ENCODE data around the gene HUNK.

Gene HUNK

DNA sequence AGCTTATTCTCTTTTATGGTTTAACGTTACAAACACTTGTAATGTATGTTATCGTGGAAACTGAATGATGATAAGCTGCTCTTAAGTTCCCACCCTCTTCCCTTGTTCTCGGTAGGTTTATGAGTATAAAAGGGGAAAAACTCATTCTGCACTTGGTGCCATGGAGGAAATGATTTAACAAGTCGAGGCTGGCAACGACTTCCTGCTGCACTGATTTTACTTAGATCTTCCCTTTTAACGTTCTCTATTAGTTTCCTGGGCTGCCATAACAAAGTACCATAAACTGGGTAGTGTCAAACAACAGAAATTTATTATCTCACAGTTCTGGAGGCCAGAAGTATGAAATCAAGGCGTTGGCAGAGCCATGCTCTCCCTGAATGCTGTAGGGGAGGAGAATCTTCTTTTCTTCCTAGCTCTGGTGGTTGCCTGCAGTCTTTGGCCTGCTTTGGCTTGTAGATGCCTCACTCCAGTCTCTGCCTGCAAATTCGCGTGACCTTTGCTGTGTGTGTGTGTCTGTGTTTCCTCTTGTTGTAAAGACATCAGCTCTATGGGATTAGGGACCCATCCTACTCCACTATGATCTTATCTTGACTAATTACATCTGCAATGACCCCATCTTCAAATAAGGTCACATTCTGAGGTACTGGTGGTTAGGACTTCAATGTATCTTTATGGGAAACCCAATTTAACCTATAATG lies 26.3 kb downstream of the HUNK start:
- no peak for DNase-seq

DNA sequence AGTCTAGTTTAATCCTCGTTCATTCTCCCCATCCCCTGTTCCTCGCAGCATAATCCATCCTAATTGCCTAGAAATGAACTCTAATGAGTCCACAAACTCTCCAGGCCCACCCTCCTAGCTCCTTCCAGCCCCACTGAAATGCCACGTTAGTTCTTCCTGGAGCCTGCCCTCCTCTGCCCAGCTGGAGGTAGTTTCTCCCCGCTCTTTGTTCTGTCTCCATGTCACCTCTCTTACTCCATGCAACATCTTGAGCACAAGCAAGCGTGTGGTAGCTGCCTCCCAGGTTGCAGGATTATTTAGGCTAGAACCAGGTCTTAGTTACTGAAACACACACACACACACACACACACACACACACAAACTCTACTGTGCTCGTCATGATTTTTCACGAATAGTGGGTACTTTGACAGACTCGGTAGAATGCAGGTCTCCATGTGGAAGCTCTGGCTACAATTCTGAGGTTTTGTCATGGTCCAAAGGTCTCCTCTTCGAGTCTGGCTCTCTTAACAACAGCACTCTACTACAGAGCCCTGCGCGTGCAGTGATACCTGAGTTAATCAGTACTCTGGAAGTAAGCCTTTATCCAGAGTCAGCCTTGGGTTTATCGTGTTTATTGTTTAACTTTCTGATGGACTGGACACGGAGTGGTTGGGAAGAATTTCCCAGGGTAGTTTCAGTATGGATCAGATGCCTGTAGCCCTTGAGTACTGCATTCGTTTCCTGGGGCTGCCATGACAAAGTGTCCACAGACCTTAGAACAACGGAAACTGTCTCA lies 27.5 kb downstream of the HUNK start:
- no peak for DNase-seq

DNA sequence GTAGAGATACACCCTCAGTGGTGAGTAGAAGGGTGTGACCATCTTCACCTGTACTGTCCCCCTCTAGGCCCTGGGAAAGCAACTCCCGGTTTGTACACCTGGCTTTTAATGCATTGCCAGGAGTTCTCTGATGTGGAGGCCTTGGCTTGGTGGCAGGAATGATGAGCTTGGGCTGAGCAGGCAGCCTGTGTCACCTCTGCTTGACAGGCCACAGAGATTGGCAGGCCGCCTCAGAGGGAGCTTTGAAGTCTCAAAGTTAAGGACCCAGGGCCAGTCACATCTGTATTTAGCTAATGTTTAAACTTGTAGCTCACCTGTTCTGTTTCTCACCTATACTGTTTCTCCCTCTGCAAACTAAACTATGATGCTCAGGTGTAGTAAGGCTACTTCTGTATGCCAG lies 28.5 kb downstream of the HUNK start:
- no peak for DNase-seq

DNA sequence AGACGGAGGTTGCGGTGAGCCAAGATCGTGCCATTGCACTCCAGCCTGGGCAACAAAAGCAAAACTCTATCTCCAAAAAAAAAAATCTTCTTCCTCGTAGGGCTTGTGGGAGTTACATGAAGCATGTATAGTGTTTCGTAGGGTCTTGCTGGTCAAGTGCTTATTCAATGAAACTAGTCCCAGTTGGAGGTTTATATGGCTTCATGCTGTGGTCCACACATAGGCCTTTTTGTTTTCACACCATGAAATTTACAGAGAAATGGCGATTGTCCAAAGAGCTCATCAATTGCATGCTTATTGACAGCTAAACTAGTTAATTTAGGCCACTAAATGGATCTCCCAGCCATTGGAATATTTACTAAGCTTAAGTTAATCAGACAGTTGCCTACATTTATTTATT lies 29.6 kb downstream of the HUNK start:
- DNase-seq, result no peak

DNA sequence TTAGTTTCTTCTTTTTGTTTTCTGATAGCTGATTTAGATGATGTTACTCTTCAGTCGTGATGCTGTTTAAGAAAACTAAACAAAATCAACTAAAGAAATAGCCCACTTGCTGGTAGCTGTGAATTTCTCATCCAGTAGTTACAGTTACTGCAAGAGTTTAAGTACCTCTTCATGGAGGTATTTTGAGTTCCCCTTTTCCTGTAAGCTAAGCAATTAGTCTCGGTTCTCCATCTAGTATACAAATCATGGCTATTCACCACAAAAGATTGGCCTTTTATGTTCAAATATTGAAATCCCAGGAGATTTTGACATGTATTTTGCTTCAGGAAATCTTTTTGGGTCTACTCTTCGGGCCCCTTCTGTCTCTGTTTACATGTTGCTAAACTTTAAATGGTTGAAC lies 31.1 kb downstream of the HUNK start:
- no peak for DNase-seq

DNA sequence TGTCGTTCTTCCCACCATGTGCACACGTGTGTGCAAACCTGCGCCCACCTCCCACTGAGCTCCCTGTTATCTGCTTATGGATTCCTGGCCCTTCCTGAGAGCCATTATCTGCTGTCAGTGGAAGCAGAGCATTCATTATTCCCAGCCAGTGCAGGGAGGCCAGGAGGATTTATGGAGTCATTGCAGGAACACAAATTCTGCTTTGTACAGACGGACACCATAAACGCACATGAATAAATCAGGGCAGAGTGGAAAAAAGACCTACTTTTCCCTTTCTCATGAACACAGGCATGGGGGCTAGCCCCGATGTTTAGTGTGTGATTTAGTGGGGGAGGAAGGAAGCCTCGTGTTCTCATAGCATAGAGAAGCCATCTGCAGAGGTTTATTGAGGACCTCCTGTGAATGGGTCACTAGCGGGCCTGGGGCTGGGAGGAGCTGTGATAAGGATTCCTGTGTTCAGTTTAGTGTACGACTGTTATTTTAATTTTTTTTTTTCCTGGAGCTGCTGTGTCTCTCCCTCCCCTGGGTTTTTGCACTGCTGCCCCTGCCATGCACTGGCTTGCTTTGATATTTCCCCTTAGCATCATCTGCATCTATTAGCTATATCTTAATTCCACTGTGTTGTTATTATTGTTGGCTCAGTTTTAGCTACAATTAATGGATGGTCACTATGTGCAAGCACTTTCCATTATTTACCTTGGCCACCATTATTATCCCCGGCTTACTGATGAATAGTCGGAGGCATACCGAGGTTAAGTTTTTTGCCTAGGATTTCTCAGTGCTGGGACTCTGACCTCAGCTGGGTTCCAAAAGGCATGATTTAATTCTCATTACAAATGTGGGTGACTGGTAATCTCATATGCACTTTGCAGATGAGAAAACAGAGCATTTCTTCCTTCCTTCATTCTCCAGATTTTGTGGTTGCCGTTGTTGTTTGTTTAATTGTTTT lies 33.0 kb downstream of the HUNK start:
- peak; percentile 27 for DNase-seq

DNA sequence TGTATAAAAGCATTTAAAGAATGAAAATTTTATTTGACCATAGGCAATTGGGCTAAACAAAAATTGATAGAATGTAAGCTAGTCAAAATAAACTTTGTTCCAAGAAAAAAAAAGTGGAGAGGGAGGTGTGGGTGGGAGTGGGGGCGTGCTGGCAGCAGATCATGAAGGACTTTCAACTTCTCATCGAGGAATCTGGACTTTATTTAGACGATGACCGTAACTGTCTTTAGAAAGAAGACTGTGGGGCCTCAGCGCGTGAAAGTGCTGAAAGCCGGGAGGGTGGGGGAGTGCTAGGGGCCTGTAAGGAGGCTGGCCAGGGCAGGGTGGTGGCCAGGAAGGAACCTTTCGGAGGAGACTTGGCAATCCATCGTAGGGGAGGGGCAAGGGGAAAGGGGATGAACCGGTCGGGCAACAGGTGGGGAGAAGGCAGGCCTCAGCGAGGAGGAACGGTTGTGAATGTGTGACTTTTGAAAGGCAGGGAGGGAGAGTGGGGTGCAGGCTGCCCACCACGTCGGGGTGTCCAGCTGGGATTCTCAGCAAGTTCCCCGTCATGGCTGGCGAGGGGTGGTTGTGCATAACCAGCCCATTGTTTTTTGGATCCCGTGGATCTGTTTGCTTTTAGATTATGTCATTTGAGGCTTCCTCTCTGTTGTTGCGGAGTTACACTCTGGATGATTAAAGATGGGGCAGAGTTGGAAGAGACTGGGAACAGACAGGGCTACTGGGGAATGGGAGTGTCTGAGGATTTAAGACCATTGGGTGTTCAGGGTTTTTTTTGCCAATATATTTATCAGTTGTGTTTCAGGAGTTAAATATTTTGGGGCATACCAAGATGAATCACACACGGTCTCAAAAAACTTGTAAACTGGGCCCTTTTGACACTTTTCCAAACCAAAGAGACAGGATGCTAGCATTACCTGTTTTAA lies 35.5 kb downstream of the HUNK start:
- peak; percentile 24 for DNase-seq

DNA sequence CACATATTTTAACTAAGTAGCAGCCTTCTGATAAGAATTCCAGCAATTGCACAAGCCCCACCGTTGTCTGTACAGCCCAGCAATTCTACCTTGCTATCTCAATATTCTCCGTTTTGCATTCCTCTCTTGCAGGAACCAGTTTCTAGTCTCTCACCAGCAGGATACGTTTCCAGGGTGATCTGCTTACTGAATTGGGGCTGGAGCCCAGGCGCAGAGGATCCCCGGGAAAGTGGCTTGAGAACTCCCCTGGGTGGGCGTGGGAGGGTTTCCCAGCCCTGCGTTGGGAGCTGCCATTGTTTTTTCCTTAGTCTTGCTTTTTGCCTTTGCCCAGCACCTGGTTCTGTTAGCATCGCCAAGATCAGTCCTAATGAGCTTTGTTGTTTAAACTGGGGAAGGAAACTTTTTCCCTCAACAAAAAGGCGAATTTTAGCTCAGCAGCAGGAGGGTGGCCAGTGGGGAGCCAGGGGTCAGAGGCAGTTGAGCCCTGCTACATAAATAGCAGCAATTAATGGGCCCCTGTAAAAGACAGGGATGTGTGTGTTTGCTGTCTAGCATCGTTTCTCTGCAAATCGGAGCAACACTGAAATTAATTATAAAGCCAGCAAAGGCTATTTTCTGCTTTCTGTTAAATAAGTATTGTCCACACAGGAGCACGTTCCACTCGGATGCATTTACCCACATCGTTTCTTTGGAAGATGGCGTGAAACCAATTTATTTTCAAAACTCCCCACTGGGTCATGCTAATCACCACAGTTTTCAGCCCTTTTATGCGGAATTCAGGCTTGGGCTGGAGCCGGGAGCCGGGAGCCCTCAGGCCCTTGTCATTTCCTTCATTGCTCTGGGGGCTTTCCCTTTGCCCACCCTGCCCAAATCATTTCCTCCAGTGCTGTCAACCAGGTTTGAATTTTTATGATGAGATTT lies 36.6 kb downstream of the HUNK start:
- no peak for DNase-seq

DNA sequence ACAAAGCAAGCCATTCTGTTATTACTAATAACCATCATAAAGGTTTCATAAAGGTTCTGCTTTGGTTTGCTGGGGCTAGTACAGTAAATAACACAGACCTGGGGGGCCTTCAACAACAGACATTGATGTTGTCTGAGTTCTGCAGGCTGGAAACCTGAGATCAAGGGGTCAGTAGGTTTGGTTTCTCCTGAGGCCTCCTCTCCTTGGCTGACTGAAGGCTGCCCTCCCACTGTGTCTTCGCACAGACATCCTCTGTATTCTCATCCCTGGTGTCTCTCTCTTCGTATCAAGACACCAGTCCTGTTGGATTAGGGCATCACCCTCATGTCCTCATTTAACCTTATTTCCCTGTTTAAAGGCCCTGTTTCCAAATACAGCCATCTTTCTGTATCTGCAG lies 37.3 kb downstream of the HUNK start:
- DNase-seq, result no peak

DNA sequence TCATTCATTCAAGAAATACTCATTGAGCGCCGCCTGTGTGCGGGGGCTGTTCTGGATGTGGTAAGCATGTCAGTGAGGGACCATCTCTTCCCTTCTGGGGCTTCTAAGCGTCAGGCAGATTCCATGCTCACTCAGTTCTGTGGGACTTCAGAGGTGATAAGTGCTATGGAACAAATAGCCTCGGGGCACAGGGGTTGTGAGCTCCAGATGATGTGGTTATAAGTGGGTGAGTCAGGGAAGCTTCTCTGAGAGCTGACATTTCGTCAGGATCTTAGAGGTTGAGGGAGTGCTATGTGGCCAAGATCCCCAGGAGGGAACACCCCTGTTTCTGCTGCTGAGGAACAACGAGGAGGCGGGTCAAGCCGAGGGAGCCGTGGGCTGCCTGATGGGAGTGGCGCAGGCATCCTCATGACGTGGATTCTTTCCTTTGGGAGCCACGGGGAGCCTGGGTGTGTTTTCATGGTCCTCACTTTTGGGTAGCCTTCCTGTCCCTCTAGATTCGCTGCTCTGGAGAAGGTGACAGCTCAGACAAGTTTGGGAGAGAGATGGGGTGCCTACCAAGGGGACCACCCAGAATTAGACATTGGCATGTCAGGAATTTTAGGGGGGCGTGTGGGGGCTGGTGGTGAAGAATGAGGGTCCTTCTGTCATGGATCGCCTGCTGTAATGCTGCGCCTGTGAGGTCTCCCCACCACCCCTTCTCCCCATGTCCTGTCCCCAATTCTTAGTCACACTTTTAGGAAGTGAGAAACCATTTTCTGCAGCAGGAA lies 38.5 kb downstream of the HUNK start:
- peak; percentile 84 for DNase-seq

DNA sequence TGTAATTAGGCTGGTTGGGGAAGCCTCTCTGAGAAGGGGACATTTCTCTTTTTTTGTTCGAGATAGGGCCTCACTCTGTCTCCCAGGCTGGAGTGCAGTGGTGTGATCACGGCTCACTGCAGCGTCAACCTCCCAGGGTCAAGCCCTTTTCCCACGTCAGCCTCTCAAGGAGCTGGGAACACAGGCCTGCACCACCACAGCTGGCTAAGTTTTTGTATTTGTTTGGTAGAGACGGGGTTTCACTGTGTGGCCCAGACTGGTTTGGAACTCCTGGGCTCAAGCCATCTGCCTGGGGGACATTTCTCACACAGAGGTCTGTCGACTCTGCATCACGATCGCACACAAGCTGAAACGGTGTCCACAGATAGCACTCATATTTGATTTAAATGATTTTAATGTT lies 39.7 kb downstream of the HUNK start:
- DNase-seq, result no peak

DNA sequence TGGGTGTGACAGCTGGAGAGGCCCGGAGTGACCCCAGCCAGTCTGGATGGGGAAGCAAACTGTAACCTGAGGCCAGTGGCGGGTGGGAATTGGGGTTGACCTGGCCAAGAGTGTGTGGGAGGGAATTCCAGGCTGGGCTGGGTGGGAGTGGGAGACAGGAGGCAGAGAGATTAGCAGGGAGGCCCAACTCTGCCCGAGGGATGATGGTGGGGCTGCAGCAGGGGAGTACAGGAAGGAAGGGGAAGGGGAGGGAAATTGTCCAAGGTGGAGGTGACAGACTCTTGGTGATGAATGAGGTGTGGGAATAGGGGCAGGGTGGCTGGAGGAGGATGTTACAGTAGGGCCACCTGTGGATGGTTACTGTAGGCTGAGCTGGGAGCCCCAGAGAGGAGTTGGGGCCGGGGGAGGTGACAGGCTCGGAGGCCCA lies 40.4 kb downstream of the HUNK start:
- no peak for DNase-seq

DNA sequence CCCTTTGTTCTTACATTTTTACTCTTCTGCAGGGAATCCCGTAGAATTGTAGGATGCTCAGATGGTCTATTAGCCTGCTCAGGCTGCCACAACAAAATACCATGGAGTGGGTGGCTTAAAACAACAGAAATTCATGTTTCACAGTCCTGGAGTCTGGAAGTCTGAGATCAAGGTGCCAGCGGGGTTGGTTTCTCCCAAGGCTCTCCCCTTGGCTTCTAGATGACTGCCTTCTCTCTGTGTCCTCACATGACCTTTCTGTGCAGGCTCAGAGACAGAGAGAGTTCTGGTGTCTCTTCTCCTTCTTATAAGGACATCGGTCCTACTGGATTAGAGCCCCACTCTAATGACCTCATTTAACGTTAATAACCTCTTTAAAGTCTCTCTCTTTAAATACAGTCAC lies 41.7 kb downstream of the HUNK start:
- no peak for DNase-seq

DNA sequence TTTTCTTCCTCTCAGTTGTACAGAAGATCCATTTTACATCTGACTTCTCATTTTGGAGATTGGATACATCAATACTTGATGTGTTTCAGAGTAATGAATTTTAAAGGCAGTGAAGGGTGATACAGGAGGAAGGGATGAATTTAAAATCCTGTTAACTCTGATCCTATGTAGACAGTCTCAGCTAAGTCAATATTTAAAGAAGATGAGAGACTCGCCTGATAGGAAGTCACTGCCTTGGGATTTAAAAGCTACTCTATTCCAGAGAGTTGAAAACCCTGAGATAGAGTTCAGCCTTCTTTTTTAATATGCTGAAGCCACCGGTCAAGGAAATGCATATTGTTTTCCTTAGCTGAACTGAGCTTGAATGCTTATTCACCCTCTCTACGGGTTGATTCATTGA lies 42.7 kb downstream of the HUNK start:
- no peak for DNase-seq

DNA sequence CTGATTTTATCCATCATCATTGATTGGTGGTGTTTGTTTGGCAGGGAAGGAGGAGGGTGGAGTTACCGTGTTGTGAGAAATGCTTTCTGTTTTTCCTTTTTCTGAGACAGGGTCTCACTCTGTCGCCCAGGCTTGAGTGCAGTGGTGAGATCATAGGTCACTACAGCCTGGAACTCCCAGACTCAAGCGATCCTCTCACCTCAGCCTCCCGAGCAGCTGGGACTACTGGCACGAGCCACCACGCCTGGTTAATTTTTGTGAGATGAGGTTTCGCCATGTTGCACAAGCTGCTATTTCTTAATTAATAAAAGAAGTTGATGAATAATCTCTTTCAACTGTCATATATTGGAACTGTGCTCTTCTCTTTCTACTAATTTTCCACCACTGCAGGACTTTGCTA lies 44.3 kb downstream of the HUNK start:
- DNase-seq, result no peak

DNA sequence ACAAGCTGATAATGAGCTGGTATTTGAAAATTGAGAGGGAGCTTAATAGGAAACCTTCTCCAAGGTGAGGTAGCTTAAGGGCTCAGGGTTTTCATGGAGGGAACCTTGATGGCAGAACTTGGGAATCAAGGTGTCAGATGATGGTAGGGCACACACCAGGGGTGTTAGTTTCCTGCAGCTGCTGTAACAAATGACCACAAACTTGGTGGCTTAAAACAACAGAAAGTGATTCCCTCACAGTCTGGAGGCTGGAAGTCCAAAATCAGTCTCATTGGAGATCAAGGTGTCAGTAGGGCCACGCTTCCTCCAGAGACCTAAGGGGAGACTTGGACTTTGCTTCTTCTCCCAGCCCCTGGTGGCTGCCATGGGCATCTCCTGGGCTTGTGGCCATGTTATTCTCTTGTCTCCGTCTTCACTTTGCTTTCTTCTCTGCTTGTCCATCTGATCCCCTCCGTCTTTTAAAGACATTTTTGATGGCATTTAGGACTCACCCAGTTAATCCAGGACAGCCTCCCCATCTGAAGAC lies 45.5 kb downstream of the HUNK start:
- DNase-seq, result no peak

DNA sequence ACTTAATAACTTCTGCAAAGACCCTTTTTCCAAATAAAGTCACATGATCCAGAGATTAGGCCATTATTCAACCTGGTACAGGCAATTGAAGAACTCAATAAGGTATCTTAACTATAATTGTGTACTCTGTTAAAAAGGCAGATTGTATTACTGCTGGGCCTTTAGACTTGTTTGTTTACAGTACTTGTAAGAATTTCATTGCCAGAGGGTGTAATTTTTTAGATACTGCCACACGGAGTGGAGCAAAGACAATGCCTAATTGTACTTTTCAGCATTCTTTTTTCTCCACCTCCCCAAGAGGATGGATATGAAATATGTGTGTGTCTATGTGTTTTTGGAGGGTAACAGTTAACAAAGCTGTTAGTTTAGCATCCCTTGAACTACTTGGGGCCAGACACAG lies 47.5 kb downstream of the HUNK start:
- no peak for DNase-seq

DNA sequence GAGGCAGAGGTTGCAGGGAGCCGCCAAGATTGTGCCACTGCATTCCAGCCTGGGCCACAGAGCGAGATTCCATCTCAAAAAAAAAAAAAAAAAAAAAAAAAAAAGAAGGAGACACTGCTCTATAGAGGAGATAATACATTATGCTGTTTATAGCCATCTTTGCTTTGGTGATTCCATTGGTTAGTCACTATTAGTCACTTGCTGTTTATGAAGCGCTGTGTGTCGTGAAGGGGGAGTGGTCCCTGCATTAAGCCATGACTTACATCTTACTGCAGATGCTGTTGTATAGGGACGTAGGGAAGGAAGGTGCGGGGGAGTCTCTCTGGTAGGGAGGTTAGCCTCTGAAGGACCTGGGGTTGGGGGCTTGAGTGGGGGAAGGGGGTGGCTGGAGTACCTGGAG lies 48.3 kb downstream of the HUNK start:
- DNase-seq, result no peak

DNA sequence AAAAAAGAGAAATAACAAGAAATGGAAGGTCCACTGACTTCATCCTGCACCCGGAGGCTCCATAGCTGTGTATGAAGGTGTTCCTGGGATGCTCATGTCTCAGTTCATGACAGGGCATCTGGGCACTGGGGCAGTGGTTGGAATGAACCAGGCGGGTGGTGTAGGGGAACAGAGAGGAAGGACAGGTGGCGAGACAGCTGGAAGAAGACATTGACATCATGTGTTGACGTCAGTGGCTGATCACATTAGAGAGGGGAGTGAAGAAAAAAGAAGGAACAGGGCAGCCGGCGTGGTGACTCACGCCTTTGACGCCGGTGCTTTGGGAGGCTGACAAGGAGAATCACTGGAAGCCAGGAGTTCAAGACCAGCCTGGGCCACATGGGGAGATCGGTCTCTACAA lies 50.1 kb downstream of the HUNK start:
- no peak for DNase-seq

DNA sequence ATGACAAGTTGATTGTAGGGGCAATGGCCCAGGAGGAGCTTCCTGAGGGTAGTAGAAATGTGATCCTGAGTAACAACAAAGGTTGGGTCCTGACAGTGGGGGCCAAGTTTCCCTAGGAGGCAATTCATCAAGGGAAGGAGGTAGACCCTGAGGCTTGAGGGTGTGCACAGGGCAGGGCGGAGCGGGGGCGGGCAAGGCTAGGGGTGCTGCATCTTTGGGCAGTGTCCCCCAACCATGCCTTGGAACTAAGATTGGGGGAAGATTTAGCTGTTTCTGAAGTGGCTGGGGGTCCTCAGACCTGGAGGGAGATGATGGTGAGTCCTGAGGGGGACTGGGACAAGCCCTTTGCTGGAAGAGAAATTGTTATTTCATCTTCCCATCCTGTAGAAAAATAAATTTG lies 50.9 kb downstream of the HUNK start:
- no peak for DNase-seq

All from T1000 (cell line).